NCI-H82 treated with DMSO at 0.1 percent for 48 hours (cell line): ENCODE data around the gene LCT.
A peak's percentile ranks its signal among the peaks of the same experiment; 100 is the strongest.
"Not testable (repeated sequence)": the region's sequence is repeated elsewhere in the genome, so short reads cannot be mapped to it uniquely, and the experiment has no call there.

Source experiments
- DNase-seq: peaks from one replicate; lab custom pipeline; 2025; ENCODE audit not compliant: unreplicated experiment; lab: John Stamatoyannopoulos, UW

Gene LCT

DNA sequence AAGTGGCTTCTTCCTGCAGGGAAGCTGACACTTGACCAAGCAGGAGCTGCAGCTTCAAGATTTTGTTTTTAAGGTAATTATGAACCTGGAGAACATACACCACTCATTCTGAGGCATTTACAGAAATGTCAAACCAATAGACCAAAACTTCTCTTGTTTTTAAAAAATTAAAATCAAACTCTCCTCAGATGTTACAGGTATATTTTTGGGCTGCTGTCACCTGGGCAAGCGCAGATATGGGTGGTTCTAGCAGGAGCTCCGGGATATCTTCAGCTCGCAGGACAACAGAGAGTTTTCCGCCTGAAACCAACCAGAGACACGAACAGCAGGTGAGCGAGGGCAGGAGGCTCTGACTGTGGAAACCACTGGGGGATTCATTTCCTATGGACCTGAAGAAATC is 4.1 kb downstream of the LCT start:
- DNase-seq = no peak

DNA sequence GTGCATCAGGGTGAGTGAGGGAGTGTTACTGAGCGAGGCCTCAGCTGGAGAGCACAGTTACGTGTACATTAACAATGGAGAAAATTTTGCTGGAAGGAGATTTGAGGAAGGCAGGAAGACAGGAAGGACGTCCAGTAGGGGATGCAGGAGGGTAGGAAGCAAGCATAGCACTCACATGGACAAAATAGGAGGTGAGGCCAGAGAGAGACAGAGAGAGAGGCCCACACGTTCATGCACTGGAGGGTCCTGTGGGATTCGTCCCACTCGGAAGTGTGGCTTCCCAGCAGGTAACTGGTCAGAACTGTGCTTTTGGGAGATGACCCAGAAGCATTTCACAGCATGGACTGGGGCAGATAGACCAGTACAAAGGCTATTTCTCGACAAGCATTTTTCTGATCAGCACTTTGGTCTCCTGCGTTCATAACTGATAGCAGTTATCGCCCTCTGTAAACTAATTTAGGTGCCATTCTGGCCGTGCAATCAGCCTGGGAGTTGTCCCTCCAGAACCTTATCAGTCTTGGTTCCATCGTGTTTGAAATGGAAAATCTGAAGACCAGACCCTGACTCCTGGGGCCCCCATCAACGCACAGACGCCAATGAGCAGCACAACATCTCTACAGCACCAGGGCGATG is 5.7 kb downstream of the LCT start:
- no peak for DNase-seq

DNA sequence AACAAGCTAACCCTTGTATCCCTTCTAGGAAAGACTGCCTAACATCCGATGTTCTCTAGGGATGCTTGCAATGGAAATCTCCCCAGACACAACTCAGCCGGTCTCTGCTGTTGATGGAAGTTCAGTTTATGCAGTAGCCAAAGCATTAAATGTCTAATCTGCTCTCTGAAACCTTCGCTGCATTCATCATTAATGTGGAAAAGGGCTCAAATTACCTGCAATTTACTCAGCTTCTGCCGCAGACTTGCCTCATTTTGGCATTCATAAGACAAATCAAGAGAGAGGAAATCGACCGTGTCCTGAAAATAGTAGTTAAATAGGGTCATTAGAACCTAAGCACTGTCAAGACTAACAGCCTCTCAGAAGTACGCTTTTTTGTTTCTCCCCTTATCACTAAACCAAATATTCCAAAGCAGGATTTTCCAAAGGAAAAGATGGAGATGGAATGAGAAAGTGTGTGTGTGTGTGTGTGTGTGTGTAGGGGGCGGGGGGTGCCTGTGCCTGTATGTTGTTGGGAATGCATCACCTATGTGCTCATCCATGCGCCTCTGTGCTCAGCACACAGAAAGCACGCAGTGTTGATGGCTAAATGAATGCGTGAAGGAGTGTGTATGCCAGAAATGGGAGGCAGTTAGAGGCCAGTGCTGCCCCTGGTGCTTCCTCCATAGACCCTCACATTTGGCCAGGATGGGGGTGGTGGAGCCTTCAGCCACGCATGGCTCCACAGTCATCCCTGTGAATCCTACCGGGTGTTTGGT is 7.4 kb downstream of the LCT start:
- DNase-seq = no peak

DNA sequence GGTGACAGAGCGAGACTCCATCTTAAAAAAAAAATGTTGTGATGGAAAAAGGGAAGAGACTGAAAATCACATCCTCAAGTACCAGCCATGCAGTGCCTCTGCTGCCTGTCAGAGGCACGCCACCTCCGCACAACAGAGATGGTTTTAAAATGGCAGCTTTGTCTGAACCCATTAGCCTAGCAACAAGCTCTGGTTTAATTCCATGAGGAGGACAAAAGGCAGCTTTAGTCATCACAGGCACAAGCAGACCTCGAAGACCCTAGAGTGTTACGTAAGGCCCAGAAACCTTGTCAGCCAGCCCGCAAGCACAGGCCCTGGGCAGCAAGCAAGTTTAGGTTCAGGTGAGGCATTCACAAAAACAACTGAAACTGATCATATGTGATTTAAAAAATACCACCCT is 10.4 kb downstream of the LCT start:
- no peak for DNase-seq

DNA sequence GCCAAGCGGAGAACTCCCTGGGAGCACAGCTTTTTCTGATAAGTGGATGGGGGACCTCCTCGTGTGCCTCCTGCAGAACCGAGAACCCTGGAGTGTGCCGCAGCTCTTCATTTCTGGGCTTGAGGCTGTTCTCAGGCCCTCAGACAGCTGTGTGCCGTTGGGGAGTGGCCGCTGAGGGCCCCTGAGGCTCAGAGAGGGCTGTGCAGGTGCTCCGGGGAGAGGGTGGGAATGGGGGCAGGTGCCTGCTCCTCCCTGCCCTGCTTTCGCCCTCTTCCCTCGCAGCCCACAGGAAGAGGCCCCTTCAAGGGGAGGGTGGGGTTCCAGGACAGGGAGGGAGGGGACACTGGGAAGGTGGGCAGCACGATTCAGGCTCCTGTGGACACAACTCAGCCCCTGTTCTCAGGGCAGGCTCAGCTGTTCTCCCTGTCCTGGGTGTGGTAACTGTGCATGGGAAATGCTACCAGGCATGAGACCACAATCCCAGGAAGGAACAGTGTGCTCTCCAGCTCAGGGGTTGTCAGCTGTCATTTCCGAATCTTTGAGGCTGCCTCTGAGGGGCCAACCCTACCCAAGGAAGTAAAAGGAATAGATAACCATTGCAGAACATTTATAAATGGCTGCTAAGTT is 11.3 kb downstream of the LCT start:
- DNase-seq = no peak

DNA sequence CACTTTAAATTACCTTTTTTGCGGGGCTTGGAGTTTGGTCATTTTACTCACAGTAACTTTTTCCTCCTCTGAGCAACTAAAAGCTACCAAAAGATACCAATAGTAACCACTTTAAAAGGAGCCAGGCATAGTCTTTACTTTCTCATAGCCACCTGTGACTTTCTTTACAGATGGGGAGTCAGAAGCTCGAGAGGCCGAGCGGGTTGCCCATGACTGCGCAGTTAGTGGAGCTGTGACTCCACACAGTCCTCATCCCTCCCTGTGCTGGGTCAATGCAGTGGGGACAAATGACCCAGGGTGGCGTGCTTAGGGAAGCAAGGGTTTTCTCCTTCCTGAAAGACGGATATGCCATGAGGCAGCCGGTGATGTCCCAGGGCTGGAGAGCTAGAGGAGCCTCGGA is 11.9 kb downstream of the LCT start:
- no peak for DNase-seq

DNA sequence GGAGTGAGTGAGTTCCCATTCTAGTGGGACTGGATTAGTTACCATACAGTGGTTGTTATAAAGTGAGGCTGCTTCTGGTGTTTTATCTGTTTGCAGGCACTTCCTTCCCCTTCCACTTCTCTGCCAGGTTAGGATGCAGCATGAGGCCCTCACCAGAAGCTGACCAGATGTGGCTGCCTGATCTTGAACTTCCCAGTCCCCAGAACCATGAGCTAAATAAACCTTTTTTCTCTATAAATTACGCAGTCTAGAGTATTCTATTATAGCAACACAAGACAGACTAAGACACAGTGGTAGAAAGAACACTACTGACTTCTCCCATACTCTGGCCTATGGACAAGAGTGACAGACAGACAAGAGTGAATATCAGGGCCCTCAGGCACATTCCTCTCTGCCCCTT is 14.1 kb downstream of the LCT start:
- no peak for DNase-seq

DNA sequence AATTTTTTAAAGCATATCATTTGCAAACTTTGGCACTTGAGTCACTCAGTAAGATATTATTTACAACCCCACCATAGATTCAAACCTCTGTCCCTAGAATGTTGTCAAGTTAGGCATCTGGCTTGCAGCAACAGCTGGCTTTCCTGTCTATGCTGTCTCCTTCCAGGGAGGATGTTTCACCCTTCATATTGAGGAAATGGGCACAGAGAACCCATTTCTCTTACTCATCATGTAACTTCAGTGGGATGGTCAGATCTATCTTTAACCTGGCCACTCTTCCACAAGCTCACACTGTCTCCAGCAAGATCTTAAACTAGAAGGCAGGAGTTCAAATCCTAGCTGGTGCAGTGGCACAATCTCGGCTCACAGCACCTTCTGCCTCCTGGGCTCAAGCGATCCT is 15.8 kb downstream of the LCT start:
- no peak for DNase-seq

DNA sequence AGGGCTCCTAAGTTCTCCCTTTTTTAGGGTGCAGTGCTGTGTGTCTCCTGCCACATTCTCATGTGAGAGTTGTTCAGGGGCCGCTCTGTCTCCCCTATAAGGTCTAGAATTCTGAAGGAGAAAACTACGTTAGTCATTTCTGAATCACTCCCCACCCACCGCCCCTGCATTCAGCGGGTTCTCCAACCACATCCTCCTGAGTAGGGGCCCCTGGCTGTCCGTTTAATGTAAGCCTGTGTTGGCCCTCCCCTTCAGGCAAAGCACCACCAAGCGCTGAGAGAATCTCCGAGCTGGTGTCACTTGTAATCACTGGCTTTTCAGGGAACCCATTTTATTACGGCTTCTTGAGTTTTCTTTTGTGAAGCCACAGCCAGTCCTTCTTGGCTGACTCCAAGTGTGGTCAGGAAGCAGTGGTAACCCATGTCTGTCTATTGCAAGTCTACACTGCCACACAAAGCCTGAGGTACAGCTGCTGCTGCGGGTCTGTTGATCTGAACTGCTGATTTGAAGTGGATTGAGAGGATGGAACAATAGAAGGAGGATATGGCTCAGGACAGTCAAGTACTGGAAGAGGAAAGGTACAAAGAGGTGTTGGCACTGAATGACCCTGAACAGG is 16.9 kb downstream of the LCT start:
- DNase-seq = no peak

DNA sequence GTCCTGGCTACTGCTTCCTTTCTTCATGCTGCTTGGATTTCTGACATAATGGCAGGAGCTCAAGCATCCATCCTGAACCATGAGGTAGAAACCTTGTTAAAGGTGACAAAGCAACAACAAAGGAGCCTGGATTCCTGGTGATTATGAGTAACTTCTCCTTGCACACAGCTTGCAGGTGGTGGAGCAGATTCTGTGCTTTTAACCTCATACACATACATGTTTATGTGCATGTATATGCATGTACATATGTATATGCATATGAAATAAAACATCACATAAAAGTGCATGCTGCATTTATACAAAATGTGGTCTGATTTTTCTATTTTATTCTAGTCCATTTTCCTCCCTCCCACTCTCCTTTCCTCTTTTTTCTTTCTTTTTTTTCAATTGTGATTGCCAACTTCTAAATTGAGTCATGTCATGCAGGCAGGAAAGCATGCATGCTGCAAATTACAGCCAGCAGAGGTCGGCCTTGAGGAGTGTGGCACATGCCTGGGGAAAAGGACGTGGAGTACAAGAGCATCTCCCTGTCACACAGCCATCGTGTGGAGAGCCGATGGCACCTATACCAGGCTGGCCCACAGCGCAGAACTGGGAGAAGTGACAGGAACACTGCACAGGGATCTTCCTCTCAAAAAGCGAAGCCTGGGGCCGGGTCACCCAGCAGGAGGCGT is 17.9 kb downstream of the LCT start:
- DNase-seq = peak; percentile 8

DNA sequence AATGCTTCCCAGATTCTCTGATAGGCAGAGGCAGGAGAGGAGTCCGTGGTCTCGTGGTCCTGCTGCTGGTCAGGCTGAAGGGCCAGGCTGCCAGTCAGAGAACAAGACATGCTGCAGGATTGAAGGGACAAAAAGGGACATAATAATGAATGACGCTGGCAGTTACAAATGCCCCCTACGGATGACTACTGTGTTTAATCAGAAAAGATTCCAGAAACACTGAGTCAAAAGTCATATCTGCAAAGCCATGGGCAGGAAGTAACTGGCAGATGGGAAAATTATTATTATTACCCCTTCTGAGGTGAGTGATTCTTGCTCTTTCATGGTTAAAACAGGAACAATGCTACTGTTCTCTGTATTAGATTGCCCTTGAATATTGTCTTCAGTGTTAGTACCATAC is 19.0 kb downstream of the LCT start:
- no peak for DNase-seq

DNA sequence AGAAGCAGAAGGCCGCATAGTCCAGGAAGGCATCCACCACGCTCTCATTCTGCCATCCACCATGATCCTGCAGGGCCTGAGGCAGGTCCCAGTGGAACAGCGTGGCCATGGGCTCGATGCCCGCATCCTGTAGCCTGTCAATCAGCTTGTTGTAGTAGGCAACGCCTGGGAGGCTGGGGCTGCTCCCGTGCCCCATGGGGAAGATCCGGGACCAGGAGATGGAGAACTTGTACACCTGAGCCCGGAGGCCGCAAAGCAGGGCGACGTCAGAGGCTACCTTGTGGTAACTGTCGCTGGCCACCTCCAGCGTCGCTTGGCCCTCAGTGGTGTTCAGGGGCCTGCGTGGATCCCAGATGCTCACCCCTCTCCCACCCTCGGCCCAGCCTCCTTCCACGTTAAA is 19.5 kb downstream of the LCT start:
- DNase-seq = no peak

DNA sequence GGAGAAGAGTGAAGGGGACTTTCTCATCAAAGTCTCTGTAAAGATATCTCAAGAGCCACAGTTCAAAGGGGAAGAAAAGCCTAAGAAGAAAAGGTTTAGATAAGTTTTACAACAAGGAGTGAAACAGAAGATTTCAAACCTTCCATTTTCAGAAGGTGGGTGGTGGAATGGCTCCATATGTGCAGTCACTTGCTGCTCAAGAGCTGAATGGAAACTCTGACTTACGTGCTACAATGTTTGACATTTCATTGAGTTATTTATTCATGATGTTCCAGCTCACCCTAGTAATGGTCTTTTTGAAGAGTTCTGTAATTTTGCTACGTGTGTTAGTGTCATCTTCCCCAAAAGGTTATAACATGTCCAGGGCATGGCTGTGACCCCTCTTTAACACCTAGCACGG is 21.7 kb downstream of the LCT start:
- DNase-seq = no peak

DNA sequence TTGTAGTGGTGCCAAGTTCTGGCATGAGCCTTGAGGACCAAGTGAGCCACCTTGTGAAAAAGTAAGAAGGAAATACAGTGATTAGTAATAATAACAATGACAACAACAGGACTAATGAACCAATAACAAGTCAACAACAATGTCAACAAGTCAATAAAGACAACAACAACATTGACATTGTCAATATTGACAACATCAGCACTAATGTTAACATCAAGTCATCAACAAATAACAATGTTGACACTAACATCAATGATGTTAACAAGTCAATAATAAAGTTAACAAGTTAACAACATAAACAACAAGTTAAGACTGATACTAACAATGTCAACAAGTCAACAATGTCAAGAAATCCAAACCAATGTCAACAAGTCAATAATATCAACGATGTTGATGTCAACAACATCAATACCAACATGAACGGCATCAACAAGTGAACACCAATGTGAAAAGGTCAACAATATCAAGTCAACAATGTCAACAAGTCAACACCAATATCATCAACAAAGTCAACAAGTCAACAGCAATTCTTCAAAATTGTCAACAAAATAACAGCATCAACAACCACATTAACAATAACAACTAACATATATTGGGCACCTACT is 24.0 kb downstream of the LCT start:
- DNase-seq = no peak

DNA sequence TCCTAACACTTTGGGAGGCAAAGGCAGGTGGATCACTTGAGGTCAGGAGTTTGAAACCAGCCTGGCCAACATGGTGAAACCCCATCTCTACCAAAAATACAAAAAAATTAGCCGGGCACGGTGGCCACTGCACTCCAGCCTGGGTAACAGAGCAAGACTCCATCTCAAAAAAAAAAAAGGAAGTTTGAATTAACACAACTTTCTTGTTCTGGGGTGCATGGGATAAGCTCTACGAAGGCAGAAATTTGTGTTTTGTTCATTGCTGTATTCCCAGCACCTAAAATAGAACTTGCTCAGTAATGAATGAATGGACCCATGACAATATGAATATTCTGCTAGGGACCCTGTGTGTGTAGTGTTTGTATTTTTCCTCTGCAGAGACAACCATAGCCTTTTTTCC is 29.1 kb downstream of the LCT start:
- DNase-seq = not testable (repeated sequence)

DNA sequence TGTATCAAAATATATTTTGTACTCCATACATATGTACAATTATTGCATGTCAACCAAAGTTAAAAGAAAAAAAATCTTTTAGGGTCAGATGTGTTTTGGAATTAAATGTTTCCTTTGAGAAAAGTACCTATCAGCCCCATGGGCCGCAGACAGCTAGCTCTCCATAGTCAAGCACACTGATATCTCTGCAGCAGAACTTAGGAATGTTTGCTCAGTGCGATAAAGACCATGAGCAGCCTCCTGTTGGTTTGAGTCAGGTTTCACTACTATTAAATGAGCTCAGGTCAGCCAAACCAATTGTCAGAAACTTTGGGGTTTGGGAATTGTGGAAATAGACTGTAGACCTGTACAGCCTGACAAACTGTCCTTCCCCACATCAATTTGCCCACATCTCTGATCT is 33.7 kb downstream of the LCT start:
- DNase-seq = no peak

DNA sequence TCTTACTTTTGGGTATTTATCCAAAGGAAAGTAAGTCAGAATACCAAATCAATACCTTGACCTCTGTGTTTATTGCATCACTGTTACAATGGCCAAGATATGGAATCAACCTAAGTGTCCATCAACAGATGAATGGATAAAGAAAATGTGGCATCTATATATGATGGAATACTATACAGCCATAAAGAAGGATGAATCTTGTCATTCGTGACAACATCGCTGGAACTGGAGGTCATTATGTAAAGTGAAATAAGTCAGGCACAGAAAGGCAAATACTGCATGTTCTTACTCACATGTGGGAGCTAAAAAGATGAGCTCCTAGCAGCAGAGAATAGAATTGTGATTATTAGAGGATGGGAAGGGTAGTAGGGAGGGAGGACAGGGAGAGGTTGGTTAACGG is 34.6 kb downstream of the LCT start:
- DNase-seq = no peak

DNA sequence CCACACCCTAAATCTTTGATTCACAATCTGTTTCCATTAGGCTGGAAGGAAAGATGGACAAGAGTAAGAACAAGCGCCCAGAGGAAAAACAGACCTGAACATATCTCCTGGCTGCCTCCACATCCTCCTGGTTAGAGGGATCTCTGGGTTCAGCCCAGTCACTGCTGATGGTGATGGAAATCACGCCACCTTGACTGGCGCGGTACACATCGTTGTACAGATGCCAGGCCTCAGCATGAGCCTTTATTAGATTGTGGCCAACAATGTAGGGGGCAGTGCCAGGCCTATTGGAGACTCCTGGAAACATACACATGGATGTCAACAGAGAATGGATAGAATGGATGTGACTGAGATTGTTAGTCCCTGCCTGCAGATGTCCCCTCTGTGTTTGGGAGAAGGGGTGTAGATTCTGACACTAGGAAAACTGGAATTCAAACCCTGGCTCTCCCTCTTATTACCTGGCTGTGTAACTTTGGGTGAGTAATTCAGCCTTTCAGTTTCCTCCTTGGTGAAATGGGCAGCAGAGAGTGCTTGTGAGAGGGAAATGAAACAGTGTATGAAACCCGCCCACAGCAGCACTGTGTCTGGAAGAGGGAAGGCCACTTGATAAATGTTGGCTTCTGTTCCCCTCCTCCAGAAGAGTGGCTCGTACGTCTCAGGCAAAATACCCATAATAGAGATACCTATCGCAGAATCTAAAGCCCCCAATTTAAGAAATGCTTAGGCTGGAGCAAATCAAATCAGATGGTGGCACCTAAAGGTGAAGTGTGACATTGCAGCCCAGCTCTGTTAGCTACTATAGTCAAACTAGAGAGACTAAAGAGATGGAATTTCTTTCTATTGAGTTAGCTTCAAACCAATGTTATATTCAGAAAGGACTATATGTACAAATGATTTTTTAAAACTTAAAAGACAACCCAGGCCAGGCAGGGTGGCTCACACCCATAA is 36.2 kb downstream of the LCT start:
- no peak for DNase-seq

DNA sequence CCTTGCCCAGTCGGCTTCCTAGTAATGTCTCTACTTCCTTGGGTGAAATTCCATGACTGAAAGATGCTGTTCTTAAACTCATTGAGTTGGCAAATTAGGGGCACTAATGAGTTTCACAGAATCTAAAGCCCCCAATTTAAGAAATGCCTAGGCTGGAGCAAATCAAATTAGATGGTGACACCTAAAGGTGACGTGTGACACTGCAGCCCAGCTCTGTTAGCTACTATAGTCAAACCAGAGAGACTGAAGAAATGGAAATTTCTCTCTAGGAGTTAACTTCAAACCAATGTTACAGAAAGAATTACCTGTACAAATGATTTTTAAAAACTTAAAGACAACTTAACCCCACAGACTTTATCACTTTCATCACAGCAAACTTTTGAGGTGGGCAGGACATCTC is 37.2 kb downstream of the LCT start:
- DNase-seq = no peak

DNA sequence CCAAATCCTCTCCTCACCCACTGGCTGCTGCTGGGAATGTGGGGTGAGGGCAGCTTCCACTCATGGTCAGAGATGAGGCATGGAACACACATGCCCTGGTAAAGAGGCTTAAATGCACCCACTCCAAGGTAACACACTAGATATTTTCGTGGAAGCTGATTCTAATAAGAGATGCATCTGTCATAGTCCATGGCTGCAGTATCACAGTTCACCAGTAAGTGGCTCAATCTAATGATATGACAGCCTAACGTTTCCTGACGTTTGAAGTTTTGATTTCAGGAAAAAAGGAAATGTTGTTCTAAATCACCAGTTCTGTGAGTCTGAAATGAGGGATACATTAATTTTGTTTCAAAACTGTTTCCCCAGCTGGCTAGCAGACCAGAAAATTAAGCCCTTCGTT is 38.2 kb downstream of the LCT start:
- no peak for DNase-seq
